Measurements from ENCODE around the gene OR5K3.

Gene OR5K3, protein sequence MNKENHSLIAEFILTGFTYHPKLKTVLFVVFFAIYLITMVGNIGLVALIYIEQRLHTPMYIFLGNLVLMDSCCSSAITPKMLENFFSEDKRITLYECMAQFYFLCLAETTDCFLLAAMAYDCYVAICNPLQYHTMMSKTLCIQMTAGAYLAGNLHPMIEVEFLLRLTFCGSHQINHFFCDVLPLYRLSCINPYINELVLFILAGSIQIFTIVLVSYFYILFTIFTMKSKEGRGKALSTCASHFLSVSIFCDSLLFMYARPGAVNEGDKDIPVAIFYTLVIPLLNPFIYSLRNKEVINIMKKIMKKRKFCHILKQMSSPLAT

GRCh38 chr3:98390366-98390765 is at the start of gene OR5K3:
Gene OR5K3 (plus strand): TSS chr3:98390666. CDS start chr3:98390666, 0 bp downstream.
- Mint-ChIP-seq H3K4me3 (no peak within 1 kb of the TSS), H3K27me3 (peaks cover 25% of the 10 kb centered on the region), H3K27ac (peak within 1 kb of the TSS in 1 of 2 donors; percentile 23), H3K9me3 (no peaks in the 10 kb centered on the region), H3K4me1 (no peaks in the 10 kb centered on the region)
- DNase-seq (no peak), ATAC-seq (no peak)

- Mint-ChIP-seq H3K9me3 (no peaks in the 10 kb centered on the region), H3K4me3 (no peak overlapping the region), H3K27me3 (peaks cover 23% of the 10 kb centered on the region), H3K4me1 (peaks cover 4% of the 10 kb centered on the region), H3K27ac (no peak overlapping the region)
- DNase-seq, result no peak
- ATAC-seq, result no peak
Measured at GRCh38 chr3:98341758-98342157, 48.7 kb upstream of the OR5K3 start.

DNA sequence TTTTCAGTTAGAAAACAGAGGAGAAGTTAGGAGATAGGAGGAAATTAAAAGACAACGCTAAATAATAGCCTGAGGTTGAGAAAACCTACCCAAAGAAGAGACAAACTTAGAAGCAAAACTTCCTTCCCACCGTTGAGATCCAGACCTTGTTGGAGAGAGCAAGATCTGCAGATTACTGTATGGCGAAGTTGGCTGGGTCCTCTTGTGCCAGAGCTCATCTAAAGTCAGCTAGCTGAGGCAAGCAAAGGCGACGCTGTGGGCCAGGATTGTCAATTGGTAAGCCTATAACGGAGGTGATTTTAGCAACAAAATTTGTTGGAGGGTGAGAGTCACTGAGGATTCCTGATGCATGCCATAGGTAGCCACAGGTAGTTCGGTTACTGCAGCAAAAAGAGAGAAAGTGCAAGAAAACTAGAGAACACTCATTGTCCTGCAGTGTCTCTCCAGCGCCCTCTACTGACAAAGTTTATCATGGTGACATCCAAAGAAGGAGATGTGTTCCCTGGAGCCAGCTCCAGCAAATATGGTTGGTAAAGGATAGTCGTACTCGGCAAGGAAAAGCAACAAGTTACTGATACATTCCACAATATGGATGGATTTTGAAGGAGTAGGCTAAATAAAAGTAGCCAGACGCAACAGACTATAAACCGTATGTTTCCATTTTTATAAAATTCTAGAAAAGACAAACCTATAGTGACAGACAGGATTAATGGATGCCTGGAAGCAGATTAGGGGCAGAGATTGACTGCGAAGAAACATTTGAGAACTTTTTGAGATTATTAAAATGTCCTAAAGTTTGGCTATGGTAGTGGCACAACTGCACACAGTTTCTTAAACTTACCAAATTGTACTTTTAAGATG is 46.6 kb upstream of the OR5K3 start:
- Mint-ChIP-seq H3K4me1 (peaks cover 4% of the 10 kb centered on the region), H3K27me3 (peaks cover 36% of the 10 kb centered on the region), H3K4me3 (no peak overlapping the region), H3K9me3 (no peaks in the 10 kb centered on the region), H3K27ac (no peak overlapping the region)
- peak in 1 of 2 donors; percentile 30 for DNase-seq
- no peak for ATAC-seq

DNA sequence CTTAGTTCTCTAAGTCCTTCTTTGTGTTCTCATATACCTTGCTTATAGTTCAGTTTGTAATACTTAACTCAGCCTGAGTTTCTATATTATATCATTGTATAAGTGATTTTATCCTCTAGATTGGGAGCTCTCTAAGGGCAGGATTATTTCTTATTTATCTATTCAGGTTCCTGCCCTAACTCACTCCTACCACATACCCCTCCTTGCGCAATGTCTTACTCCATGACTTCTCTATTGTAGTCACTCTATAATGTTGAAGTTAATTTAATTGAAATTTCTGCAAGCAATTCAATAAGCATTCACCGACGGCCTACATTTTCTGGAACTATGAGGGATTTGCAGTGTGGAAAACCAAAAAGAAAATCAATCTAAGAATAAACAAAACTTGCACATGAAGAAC is 40.4 kb upstream of the OR5K3 start:
- ATAC-seq (no peak), DNase-seq (no peak)
- H3K4me3 Mint-ChIP-seq, result no peak overlapping the region
- H3K4me1 Mint-ChIP-seq, result no peaks in the 10 kb centered on the region
- peaks cover 37% of the 10 kb centered on the region for H3K27me3 Mint-ChIP-seq
- H3K9me3 Mint-ChIP-seq, result no peaks in the 10 kb centered on the region
- no peak overlapping the region for H3K27ac Mint-ChIP-seq

DNA sequence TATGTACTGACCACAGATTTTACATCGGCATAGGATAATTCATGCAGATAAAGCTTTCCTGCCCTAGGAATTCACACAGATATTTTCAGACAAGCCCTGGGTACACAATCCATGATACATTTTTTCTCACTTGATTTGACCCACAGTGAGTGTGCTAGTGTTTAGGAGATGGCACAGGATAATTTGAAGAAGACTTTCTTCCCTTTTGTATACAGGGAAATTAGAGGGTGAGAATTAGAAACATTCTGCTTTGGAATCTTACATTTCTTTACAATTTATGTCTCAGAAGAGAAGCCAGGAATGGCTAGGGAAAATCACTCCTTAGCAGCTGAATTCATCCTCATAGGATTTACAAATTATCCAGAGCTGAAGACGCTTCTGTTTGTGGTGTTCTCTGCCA is 36.9 kb upstream of the OR5K3 start, which contains the start of gene OR5K4:
TSS of gene OR5K4 (plus strand) at position 301 of the 400 bp plus-strand sequence. CDS start at position 301, 0 bp downstream.
- Mint-ChIP-seq H3K27me3 (peaks cover 14% of the 10 kb centered on the region), H3K27ac (no peak within 1 kb of the TSS), H3K4me1 (no peaks in the 10 kb centered on the region), H3K4me3 (no peak within 1 kb of the TSS), H3K9me3 (peaks cover 6 to 8% of the 10 kb centered on the region in 2 donors)
- DNase-seq (no peak), ATAC-seq (no peak)

DNA sequence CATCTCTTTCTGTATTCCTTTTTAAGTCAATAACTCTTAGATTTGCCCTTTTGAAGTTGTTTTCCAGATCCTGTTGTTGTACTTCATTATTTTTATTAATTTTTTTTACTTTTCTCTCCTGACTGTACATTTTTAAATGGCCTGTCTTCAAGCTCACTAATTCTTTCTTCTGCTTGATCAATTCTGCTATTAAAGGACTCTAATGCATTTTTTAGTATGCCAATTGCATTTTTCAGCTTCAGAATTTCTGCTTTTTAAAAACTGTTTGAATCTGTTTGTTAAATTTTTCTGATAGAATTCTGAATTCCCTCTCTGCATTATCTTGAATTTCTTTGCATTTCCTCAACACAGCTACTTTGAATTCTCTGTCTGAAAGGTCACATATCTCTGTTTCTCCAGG is 31.2 kb upstream of the OR5K3 start:
- Mint-ChIP-seq H3K27me3 (no peaks in the 10 kb centered on the region), H3K4me1 (peaks cover 13% of the 10 kb centered on the region), H3K4me3 (no peak overlapping the region), H3K9me3 (peaks cover 19 to 28% of the 10 kb centered on the region in 2 donors), H3K27ac (no peak overlapping the region)
- ATAC-seq (no peak), DNase-seq (no peak)

- H3K4me3 Mint-ChIP-seq, result no peak overlapping the region
- ATAC-seq, result peak; percentile 85
- peak in 1 of 2 donors; percentile 45 for DNase-seq
Measured at GRCh38 chr3:98359993-98360675, 30.3 kb upstream of the OR5K3 start.

GRCh38 chr3:98360681-98361080 is 29.8 kb upstream of the OR5K3 start:
- Mint-ChIP-seq H3K27me3 (no peaks in the 10 kb centered on the region), H3K9me3 (peaks cover 19 to 28% of the 10 kb centered on the region in 2 donors), H3K27ac (peak overlapping the region in 1 of 2 donors; percentile 19), H3K4me3 (no peak overlapping the region), H3K4me1 (peaks cover 13% of the 10 kb centered on the region)
- no peak for DNase-seq
- no peak for ATAC-seq

More at GRCh38 chr3:98359993-98360675, 30.3 kb upstream of the OR5K3 start:
- no peaks in the 10 kb centered on the region for H3K27me3 Mint-ChIP-seq
- peaks cover 13% of the 10 kb centered on the region for H3K4me1 Mint-ChIP-seq
- H3K9me3 Mint-ChIP-seq, result peaks cover 19 to 28% of the 10 kb centered on the region in 2 donors
- H3K27ac Mint-ChIP-seq, result peak overlapping the region in 1 of 2 donors; percentile 46

DNA sequence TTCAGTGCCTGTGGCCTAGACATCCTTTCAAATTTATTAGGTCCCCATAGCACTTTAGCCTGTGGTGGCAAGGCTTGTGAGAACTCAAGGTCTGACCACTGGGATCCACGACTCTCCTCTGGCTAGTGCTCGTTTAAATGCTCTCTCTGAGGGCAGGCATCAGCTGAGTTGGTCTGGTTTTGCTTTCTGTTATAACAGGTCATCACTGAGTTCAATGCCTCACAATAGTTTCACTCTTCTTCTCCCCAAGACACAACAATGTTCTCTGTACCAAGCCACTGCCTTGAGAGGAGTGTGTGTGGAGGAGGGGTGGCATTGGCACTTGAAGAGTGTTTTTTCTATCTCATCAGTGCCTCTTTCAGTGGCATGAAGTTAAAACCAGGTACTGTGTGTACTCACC is 29.2 kb upstream of the OR5K3 start:
- Mint-ChIP-seq H3K9me3 (peaks cover 19 to 28% of the 10 kb centered on the region in 2 donors), H3K27me3 (no peaks in the 10 kb centered on the region), H3K4me3 (no peak overlapping the region), H3K4me1 (peaks cover 13% of the 10 kb centered on the region), H3K27ac (peak overlapping the region in 1 of 2 donors; percentile 51)
- DNase-seq (no peak), ATAC-seq (no peak)

DNA sequence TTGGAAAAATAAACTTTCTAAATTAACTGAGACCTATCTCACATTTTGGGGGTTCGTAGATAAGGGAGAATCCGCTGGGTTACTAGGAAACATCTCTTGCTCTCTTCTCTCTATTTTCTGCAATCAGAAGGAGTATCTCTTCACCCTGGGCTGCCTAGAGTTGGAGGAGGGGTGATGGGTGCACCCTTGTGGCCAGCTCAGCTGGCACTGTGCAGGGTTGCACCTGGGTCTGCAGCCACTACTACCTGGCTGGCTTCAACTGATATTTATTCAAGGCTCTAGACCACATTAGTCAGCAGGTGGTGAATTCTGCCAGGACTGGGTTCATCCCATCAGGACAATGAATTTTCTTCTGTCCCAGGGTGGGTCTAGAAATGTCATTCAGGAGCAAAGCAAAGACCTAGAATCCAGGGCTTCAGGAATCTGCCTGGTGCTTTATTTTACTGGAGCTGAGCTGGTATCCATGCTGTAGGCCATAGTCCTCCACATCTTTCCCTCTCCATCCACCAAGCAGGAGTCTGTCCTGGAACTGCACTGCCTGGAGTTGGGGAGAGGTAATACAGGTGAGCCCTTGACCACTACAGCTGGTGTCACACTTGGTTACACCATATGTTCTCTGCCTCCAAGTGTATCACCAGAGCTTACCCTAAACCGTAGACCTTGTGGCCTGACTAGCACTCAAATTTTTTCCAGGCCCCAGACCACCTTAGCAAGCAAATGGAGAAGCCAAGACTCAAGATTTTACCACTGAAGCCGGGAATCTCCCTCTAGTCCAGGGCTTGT is 22.8 kb upstream of the OR5K3 start:
- DNase-seq, result no peak
- ATAC-seq, result no peak
- Mint-ChIP-seq H3K4me1 (peaks cover 6% of the 10 kb centered on the region), H3K27me3 (peaks cover 16% of the 10 kb centered on the region), H3K27ac (no peak overlapping the region), H3K4me3 (no peak overlapping the region), H3K9me3 (peaks cover under 1 to 7% of the 10 kb centered on the region in 2 donors)

DNA sequence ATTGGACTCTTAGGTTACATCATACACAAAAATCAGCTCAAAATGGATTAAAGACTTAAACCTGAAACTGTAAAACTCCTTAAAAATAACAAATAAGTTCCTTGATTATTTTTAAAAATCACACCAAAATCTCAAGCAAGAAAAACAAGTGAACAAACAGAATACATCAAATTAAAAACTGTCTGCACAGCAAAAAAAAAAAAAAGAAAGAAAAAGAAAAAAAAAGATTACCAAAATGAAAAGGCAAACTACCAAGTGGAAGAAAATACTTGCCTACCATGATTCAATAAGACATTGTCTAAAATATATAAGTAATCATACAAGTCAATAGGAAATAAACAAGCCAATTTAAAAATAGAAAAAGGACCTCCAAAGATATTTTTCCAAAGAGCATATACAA is 19.3 kb upstream of the OR5K3 start:
- no peak overlapping the region for H3K27ac Mint-ChIP-seq
- peaks cover 16% of the 10 kb centered on the region for H3K27me3 Mint-ChIP-seq
- ATAC-seq (no peak), DNase-seq (no peak)
- H3K9me3 Mint-ChIP-seq, result peaks cover 0 to 7% of the 10 kb centered on the region in 2 donors
- H3K4me1 Mint-ChIP-seq, result peaks cover 6% of the 10 kb centered on the region
- no peak overlapping the region for H3K4me3 Mint-ChIP-seq

GRCh38 chr3:98371853-98372252 is 18.6 kb upstream of the OR5K3 start:
- DNase-seq, result no peak
- Mint-ChIP-seq H3K4me3 (no peak overlapping the region), H3K4me1 (peaks cover 6% of the 10 kb centered on the region), H3K9me3 (peaks cover 0 to 7% of the 10 kb centered on the region in 2 donors), H3K27ac (peak overlapping the region; percentile 2 to 40), H3K27me3 (peaks cover 16% of the 10 kb centered on the region)
- ATAC-seq, result no peak

- peaks cover 0 to 3% of the 10 kb centered on the region in 2 donors for H3K9me3 Mint-ChIP-seq
- no peak overlapping the region for H3K4me3 Mint-ChIP-seq
- no peak for DNase-seq
- ATAC-seq, result no peak
- no peak overlapping the region for H3K27ac Mint-ChIP-seq
- H3K27me3 Mint-ChIP-seq, result peaks cover 12% of the 10 kb centered on the region
- peaks cover 6% of the 10 kb centered on the region for H3K4me1 Mint-ChIP-seq
Measured at GRCh38 chr3:98372445-98372844, 18.0 kb upstream of the OR5K3 start.

DNA sequence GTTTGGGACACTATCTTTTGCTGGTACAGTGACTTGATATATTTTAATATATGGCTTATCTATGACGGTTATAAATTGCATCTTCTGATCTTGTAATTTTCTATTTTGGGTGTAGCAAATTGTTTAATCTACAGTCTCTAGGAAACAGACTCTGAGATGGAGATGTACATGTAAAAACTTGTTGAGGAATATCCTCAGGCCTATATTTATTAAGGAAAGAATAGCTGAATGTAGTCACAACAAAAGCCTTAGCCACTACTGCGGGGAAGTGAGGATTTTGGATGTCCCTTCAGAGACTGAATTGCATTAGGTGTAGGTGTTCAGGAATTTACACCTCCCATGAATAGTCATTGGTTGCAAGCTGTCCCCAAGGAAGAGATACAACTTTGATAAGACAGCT is 13.8 kb upstream of the OR5K3 start:
- no peak overlapping the region for H3K4me3 Mint-ChIP-seq
- H3K27ac Mint-ChIP-seq, result no peak overlapping the region
- H3K4me1 Mint-ChIP-seq, result peaks cover 4% of the 10 kb centered on the region
- DNase-seq (no peak), ATAC-seq (no peak)
- peaks cover 5% of the 10 kb centered on the region for H3K27me3 Mint-ChIP-seq
- H3K9me3 Mint-ChIP-seq, result no peaks in the 10 kb centered on the region

DNA sequence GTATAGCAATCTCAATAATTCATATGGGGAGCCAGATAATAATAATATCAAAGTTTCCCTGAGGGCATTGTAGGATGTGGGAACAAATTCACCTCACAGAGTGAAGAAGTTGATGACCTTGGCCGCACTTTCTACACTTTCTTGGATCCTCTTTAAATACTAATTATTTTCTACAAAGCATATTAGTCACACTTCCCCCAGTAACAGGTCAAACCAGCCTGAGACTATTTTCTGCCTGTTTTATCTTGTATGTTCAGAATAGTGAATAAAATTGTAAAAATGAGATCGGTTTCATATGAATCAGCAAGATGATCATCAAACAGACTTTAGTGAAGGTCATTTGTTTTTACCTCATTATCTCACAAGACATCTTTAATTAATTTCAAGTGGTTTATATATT is 2.3 kb upstream of the OR5K3 start:
- H3K4me1 Mint-ChIP-seq, result no peaks in the 10 kb centered on the region
- H3K27me3 Mint-ChIP-seq, result peaks cover 19% of the 10 kb centered on the region
- no peak for ATAC-seq
- no peak overlapping the region for H3K27ac Mint-ChIP-seq
- no peaks in the 10 kb centered on the region for H3K9me3 Mint-ChIP-seq
- DNase-seq, result no peak
- H3K4me3 Mint-ChIP-seq, result no peak overlapping the region
